Endothelial cell of umbilical vein (primary cell): Measurements from ENCODE around the gene ADA. TPM values are rescaled to one million over a fixed set of nuclear protein-coding genes. Genes with fewer than 3 reads are reported as not detected.

ENCODE experiments used
- BruUV-seq: library from RNA; stranded (reverse); fragments of 400-500 nt; replicated peaks from 2 replicates; lab custom pipeline; 2021; lab: Mats Ljungman, UMichigan
- CTCF ChIA-PET: fragments of 300-600, 350-600 bp; sonication (Branson Sonifier 250); formaldehyde crosslinking; loops from one replicate; lab custom pipeline; 2021; ENCODE audit warnings: antibody characterized with exemption, inconsistent platforms; lab: Charles Lee
- POLR2A ChIA-PET: fragments of 300-600, 350-600 bp; sonication (Branson Sonifier 250); formaldehyde crosslinking; loops from one replicate; lab custom pipeline; 2021; ENCODE audit warnings: antibody characterized with exemption, inconsistent platforms; lab: Charles Lee
- DNase-seq: peaks from one replicate; pipeline ENCODE4 v3.0.0-alpha.2; 2011; ENCODE audit warnings: low read depth, low spot score
- FAIRE-seq: peaks from 2 replicates; lab custom pipeline; 2011; peaks lifted over from hg19 to GRCh38; lab: Jason Lieb, UNC
- H2AFZ ChIP-seq: 2 replicates; pipeline ENCODE4 v1.6.0; 2012; ENCODE audit warnings: low read depth, low read length, control low read depth, inconsistent platforms
- H3K27ac ChIP-seq: 2 replicates; pipeline ENCODE4 v1.5.1; 2011; ENCODE audit warnings: low read depth, mild to moderate bottlenecking, control low read depth, low read length, moderate library complexity; ENCODE audit not compliant: insufficient read depth
- H3K27me3 ChIP-seq, 2 experiments: 2 replicates each; pipeline versions ENCODE4 v1.6.0 to v1.6.1; 2011; ENCODE audit warnings: low read length in 2 of 2, mixed read lengths in 1 of 2; ENCODE audit not compliant: control insufficient read depth in 2 of 2, insufficient read depth in 2 of 2
- H3K36me3 ChIP-seq, 2 experiments: 2 replicates in 1 of 2; 3 replicates in 1 of 2; pipeline ENCODE4 v1.5.1; 2011; ENCODE audit warnings: low read length in 2 of 2, mild to moderate bottlenecking in 1 of 2, moderate library complexity in 1 of 2; ENCODE audit not compliant: control insufficient read depth in 2 of 2, insufficient read depth in 2 of 2; ENCODE audit errors: extremely low read depth in 1 of 2
- H3K4me1 ChIP-seq: 3 replicates; pipeline ENCODE4 v1.5.1; 2011; ENCODE audit warnings: mild to moderate bottlenecking, low read length; ENCODE audit not compliant: control insufficient read depth, insufficient read depth; ENCODE audit errors: extremely low read depth
- H3K4me2 ChIP-seq: 2 replicates; pipeline ENCODE4 v1.6.1; 2011; ENCODE audit warnings: low read length, control low read depth, mixed read lengths; ENCODE audit not compliant: insufficient read depth
- H3K4me3 ChIP-seq, 3 experiments: fragments of 200-600 bp in 1 of 3; sonication (generic), shearing (Covaris generic) in 1 of 3; replicated peaks in 1 of 3; 2 replicates each; pipeline ENCODE4 v1.5.1; 2011 to 2016; ENCODE audit warnings: control low read depth in 3 of 3, low read length in 3 of 3, mild to moderate bottlenecking in 2 of 3, inconsistent platforms in 1 of 3, low read depth in 1 of 3, moderate library complexity in 1 of 3; ENCODE audit not compliant: insufficient read depth in 1 of 3
- H3K79me2 ChIP-seq: 2 replicates; pipeline ENCODE4 v1.6.0; 2012; ENCODE audit warnings: low read length, inconsistent platforms; ENCODE audit not compliant: control insufficient read depth, insufficient read depth
- H3K9ac ChIP-seq: replicated peaks from 2 replicates; pipeline ENCODE3; 2011; ENCODE audit warnings: low read length, control low read depth; ENCODE audit not compliant: insufficient read depth; ENCODE audit errors: extremely low read depth
- H3K9me1 ChIP-seq: replicated peaks from 3 replicates; pipeline ENCODE4 v1.6.0; 2011; ENCODE audit warnings: mild to moderate bottlenecking, low read length; ENCODE audit not compliant: control insufficient read depth, insufficient read depth; ENCODE audit errors: extremely low read depth
- H3K9me3 ChIP-seq: replicated peaks from 2 replicates; pipeline ENCODE4 v1.5.1; 2012; ENCODE audit warnings: low read length, inconsistent platforms; ENCODE audit not compliant: control insufficient read depth, insufficient read depth
- H4K20me1 ChIP-seq: replicated peaks from 2 replicates; pipeline ENCODE3; 2011; ENCODE audit warnings: mild to moderate bottlenecking, low read length; ENCODE audit not compliant: control insufficient read depth, insufficient read depth; ENCODE audit errors: extremely low read depth
- CTCF ChIP-seq, 2 donors: IDR thresholded peaks; 1 replicate in 1 of 2; 2 replicates in 1 of 2; pipeline ENCODE4 v1.5.1; 2011; ENCODE audit warnings: low read length in 2 of 2, mild to moderate bottlenecking in 2 of 2, moderate library complexity in 2 of 2, control low read depth in 1 of 2, inconsistent platforms in 1 of 2, low read depth in 1 of 2; ENCODE audit not compliant: insufficient read depth in 1 of 2; ENCODE audit errors: extremely low read depth in 1 of 2
- FOS ChIP-seq: IDR thresholded peaks from 2 replicates; pipeline ENCODE4 v1.6.1; 2011; ENCODE audit warnings: mild to moderate bottlenecking, low read length, moderate library complexity, borderline replicate concordance; ENCODE audit not compliant: insufficient read depth
- GATA2 ChIP-seq: IDR thresholded peaks from 2 replicates; pipeline ENCODE4 v1.7.0; 2011; ENCODE audit warnings: low read depth, mild to moderate bottlenecking, moderate library complexity, mixed read lengths, low read length; ENCODE audit not compliant: insufficient read length, insufficient read depth
- JUN ChIP-seq: IDR thresholded peaks from 2 replicates; pipeline ENCODE4 v1.6.1; 2011; ENCODE audit warnings: borderline replicate concordance, low read depth; ENCODE audit not compliant: insufficient read length, insufficient read depth
- MAX ChIP-seq: IDR thresholded peaks from 2 replicates; pipeline ENCODE4 v1.6.1; 2011; ENCODE audit not compliant: insufficient read depth, insufficient read length
- MYC ChIP-seq: IDR thresholded peaks from one replicate; pipeline ENCODE4 v1.6.1; 2011; ENCODE audit warnings: mild to moderate bottlenecking, low read depth, low read length
- POLR2AphosphoS5 ChIP-seq: IDR thresholded peaks from 2 replicates; pipeline ENCODE4 v1.6.1; 2012; ENCODE audit warnings: low read depth, mild to moderate bottlenecking, control low read depth, low read length, moderate library complexity; ENCODE audit not compliant: insufficient read depth
- dilution Hi-C: fragments of 300-500 bp; cut with MboI; formaldehyde crosslinking; loops from one replicate; pipeline ENCODE4 v1.15.0; 2019; ENCODE audit warnings: low sequenced_read_pairs; ENCODE audit not compliant: extremely low pct_ligation_motif_present
- intact Hi-C: fragments of 100-400 bp; cut with micrococcal nuclease; formaldehyde crosslinking; loops from one replicate; pipeline ENCODE4 v1.10.0; 2022
- polyA plus RNA-seq, 4 experiments: library from polyadenylated mRNA; depleted of rRNA in 3 of 4; stranded (reverse) in 3 of 4; unstranded in 1 of 4; fragments of >200 nt; gene quantifications; 2 replicates each; pipeline versions ENCODE4 v1.2.1 to v1.2.3, GENCODE V29; 2011 to 2012; ENCODE audit warnings: missing spikeins in 1 of 4
- total RNA-seq: library from RNA; stranded (reverse); gene quantifications from 2 replicates; pipeline ENCODE4 v1.2.3, GENCODE V29; 2021

The ADA gene
- total and polyA plus RNA-seq, 2 donors (not counting 3 experiments of a cell fraction or from before 2014, with no cell fraction given): 26.3 to 33.1 TPM

GRCh38 chr20:44598423-44599305 lies 52.8 kb downstream of the ADA start:
- Histone ChIP-seq H3K27me3 (no peaks in the 10 kb centered on the region), H3K36me3 (peaks cover 2 to 8% of the 10 kb centered on the region in 2 experiments), H3K4me2 (peak overlapping the region; percentile 67), H3K79me2 (peaks cover 82% of the 10 kb centered on the region), H3K9me3 (no peaks in the 10 kb centered on the region), H3K4me3 (no peak overlapping the region), H2AFZ (no peak overlapping the region), H3K9me1 (no peaks in the 10 kb centered on the region), H3K27ac (peak overlapping the region; percentile 81), H4K20me1 (no peaks in the 10 kb centered on the region), H3K9ac (peak overlapping the region; percentile 64), H3K4me1 (peaks cover 79% of the 10 kb centered on the region)
- CTCF ChIA-PET: interaction anchor here (0.7 to 2.9 kb wide), 9 partner anchors 10 to 77 kb away, joined by 3 to 18 read pairs (median 4); partner anchors contain the start of genes PKIG and SERINC3
- peak; percentile 98 for FAIRE-seq
- TF ChIP-seq FOS (peak; percentile 42), CTCF (IDR thresholded peaks at IDR 0.05; ENCODE audit: extremely low read depth in 1 of 2, insufficient read depth in 1 of 2, low read depth in 1 of 2, low read length in 2 of 2) (peak; percentile 13 to 24), MAX (no peak), POLR2AphosphoS5 (peak; percentile 45), GATA2 (no peak), JUN (peak; percentile 82), MYC (no peak)
- BruUV-seq: TSS peak; percentile 60
- dilution Hi-C loops (no loop called here), intact Hi-C loops (loop anchor here (1.0 to 2.0 kb wide), 5 partner anchors 9 to 66 kb away; no protein-coding TSS in a partner anchor)
- POLR2A ChIA-PET: interaction anchor here (1.7 kb wide), 1 partner anchor 12 kb away, joined by 7 read pairs; no protein-coding TSS in a partner anchor
- DNase-seq: peak; percentile 71
